ENCODE results near the gene MRPL21. TPM values are rescaled to one million over a fixed set of nuclear protein-coding genes. Genes with fewer than 3 reads are reported as not detected.
A peak's percentile ranks its signal among the peaks of the same experiment; 100 is the strongest.

The MRPL21 gene
- total and polyA plus RNA-seq, 2 of the 13 experiments (the other 11 are each of a cell fraction or from before 2014, with no cell fraction given) = 61.5 to 100 TPM

DNA sequence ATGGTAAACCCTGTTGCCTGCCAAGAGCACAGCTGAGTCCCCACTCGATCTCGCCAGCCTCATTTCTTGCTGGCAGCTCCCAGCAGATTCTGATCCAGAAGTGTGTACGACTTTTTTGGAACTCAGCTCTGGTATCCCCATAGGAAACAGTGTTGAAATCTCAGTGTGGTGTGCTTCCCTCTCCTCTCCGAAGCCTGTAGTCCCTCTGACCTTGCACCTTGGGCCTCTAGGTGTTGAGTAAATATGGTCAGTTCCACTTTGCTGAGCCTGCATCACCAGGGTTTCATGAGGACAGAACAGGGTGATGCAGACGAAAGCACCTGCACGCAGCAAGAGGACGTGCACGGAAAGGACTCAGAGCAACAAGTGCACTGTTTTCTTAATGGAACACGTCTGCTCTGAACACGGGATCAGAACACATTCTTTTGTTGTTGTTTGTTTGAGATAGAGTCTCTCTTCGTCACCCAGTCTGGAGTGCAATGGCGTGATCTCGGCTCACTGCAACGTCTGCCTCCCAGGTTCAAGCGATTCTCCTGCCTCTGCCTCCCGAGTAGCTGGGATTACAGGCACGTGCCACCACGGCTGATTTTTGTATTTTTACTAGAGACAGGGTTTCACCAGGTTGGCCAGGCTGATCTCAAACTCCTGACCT, 58.2 kb downstream of the MRPL21 start (continued):
- TF ChIP-seq, protein P1, sequence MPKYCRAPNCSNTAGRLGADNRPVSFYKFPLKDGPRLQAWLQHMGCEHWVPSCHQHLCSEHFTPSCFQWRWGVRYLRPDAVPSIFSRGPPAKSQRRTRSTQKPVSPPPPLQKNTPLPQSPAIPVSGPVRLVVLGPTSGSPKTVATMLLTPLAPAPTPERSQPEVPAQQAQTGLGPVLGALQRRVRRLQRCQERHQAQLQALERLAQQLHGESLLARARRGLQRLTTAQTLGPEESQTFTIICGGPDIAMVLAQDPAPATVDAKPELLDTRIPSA (CRISPR knock-in tag; IDR thresholded peaks at IDR 0.05; ENCODE audit: borderline replicate concordance) = no peak
- TF ChIP-seq, protein P2, sequence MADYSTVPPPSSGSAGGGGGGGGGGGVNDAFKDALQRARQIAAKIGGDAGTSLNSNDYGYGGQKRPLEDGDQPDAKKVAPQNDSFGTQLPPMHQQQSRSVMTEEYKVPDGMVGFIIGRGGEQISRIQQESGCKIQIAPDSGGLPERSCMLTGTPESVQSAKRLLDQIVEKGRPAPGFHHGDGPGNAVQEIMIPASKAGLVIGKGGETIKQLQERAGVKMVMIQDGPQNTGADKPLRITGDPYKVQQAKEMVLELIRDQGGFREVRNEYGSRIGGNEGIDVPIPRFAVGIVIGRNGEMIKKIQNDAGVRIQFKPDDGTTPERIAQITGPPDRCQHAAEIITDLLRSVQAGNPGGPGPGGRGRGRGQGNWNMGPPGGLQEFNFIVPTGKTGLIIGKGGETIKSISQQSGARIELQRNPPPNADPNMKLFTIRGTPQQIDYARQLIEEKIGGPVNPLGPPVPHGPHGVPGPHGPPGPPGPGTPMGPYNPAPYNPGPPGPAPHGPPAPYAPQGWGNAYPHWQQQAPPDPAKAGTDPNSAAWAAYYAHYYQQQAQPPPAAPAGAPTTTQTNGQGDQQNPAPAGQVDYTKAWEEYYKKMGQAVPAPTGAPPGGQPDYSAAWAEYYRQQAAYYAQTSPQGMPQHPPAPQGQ (CRISPR knock-in tag; IDR thresholded peaks at IDR 0.05; ENCODE audit: borderline replicate concordance) = peak; percentile 51; the same call in 1 of the 2 replicates
- TF ChIP-seq, protein P3, sequence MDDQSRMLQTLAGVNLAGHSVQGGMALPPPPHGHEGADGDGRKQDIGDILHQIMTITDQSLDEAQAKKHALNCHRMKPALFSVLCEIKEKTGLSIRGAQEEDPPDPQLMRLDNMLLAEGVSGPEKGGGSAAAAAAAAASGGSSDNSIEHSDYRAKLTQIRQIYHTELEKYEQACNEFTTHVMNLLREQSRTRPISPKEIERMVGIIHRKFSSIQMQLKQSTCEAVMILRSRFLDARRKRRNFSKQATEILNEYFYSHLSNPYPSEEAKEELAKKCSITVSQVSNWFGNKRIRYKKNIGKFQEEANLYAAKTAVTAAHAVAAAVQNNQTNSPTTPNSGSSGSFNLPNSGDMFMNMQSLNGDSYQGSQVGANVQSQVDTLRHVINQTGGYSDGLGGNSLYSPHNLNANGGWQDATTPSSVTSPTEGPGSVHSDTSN (CRISPR knock-in tag; IDR thresholded peaks at IDR 0.05; ENCODE audit: borderline replicate concordance) = no peak
- no peak for TF ChIP-seq EHMT2 (IDR thresholded peaks at IDR 0.05; ENCODE audit: borderline replicate concordance, low read depth, low read length)
- no peak for TF ChIP-seq ZNF773 (CRISPR knock-in tag; IDR thresholded peaks at IDR 0.05; ENCODE audit: borderline replicate concordance)
- peak; percentile 88 for TF ChIP-seq ZNF746 (CRISPR knock-in tag; IDR thresholded peaks at IDR 0.05)
- 0 out of 2 replicates have a peak, but pooled peaks have one; percentile 34 for TF ChIP-seq NFATC3 (CRISPR knock-in tag; IDR thresholded peaks at IDR 0.05)
- no peak; the same call in 1 of the 2 replicates for TF ChIP-seq JUNB (CRISPR knock-in tag; IDR thresholded peaks at IDR 0.05; ENCODE audit: borderline replicate concordance)
- peak; percentile 96 for TF ChIP-seq ZMYM3 (CRISPR knock-in tag; IDR thresholded peaks at IDR 0.05)
- no peak for TF ChIP-seq FIP1L1 (IDR thresholded peaks at IDR 0.05; ENCODE audit: borderline replicate concordance, insufficient read depth, low read depth, low read length)
- TF ChIP-seq, protein P4, sequence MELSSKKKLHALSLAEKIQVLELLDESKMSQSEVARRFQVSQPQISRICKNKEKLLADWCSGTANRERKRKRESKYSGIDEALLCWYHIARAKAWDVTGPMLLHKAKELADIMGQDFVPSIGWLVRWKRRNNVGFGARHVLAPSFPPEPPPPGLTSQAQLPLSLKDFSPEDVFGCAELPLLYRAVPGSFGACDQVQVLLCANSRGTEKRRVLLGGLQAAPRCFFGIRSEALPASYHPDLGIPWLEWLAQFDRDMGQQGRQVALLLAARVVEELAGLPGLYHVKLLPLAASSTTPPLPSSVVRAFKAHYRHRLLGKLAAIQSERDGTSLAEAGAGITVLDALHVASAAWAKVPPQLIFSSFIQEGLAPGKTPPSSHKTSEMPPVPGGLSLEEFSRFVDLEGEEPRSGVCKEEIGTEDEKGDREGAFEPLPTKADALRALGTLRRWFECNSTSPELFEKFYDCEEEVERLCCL (CRISPR knock-in tag; IDR thresholded peaks at IDR 0.05; ENCODE audit: borderline replicate concordance) = no peak
- peak; percentile 92; the same call in 1 of the 2 replicates for TF ChIP-seq ZNF747 (CRISPR knock-in tag; IDR thresholded peaks at IDR 0.05; ENCODE audit: borderline replicate concordance)
- peak; percentile 97 for TF ChIP-seq ZFP36L1 (CRISPR knock-in tag; IDR thresholded peaks at IDR 0.05)

All from HepG2 (cell line).